Measurements from ENCODE around the gene ZNF785.
"Not testable (repeated sequence)": the region's sequence is repeated elsewhere in the genome, so short reads cannot be mapped to it uniquely, and the experiment has no call there.

The ZNF785 gene

GRCh38 chr16:30585400-30586191 lies at the start of gene ZNF785:
Gene ZNF785, minus strand, starts transcription at chr16:30585697. Its CDS starts 86 bp downstream, at chr16:30585611.
- peak; percentile 74 to 94 for DNase-seq (ENCODE audit: extremely low read depth in 1 of 2, low read depth in 1 of 2)

DNA sequence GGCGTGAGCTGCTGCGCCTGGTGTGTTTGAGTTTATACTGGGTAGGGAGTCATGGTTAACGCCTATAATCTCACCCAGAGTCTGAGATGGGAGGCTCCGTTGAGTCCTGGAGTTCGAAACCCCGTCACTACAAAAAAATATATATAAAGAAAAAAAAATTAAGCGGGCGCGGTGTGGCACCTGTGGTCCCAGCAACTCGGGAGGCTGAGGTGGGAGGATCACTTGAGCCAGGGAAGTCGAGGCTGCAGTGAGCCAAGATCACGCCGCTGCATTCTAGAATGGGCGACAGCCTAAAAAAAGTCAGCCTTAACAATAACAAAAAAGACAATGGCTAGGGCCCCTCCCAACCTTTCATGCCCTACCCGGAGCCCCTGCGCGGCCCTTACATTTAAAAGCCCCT lies 48.0 kb upstream of the ZNF785 start:
- no peak for DNase-seq (ENCODE audit: extremely low read depth in 1 of 2, low read depth in 1 of 2)

DNA sequence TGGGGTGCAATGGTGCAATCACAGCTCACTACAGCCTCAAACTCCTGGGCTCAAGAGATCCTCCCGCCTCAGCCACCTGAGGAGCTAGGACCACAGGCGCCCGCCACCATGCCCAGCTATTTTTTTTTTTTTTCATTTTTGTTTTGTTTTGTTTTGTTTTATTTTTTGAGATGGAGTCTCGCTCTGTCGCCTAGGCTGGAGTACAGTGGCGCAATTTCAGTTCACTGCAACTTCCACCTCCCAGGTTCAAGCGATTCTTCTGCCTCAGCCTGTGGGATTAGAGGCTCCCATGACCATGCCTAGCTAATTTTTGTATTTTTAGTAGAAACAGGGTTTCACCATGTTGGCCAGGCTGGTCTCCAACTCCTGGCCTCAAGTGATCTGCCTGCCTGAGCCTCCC lies 47.0 kb upstream of the ZNF785 start:
- DNase-seq (ENCODE audit: extremely low read depth in 1 of 2, low read depth in 1 of 2): not testable (repeated sequence)

GRCh38 chr16:30628628-30629540 lies 43.4 kb upstream of the ZNF785 start:
- peak; percentile 61 to 81 for DNase-seq (ENCODE audit: extremely low read depth in 1 of 2, low read depth in 1 of 2)

DNA sequence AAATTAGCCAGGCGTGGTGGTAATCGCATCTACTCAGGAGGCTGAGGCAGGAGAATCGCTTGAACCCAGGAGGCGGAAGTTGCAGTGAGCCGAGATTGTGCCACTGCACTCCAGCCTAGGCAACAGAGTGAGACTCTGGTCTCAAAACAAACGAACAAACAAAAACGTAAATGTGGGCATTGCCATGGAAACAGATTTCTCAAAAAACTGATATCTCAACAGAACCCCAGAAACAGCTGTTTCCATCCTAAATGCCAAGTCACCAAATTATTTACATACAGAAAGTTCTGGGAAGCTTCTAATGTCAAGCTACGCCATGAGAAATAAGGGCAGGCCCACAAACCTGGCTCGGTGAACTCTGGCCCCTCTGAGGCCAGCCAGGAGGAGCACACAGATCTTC lies 40.7 kb upstream of the ZNF785 start:
- DNase-seq (ENCODE audit: extremely low read depth in 1 of 2, low read depth in 1 of 2): no peak

DNA sequence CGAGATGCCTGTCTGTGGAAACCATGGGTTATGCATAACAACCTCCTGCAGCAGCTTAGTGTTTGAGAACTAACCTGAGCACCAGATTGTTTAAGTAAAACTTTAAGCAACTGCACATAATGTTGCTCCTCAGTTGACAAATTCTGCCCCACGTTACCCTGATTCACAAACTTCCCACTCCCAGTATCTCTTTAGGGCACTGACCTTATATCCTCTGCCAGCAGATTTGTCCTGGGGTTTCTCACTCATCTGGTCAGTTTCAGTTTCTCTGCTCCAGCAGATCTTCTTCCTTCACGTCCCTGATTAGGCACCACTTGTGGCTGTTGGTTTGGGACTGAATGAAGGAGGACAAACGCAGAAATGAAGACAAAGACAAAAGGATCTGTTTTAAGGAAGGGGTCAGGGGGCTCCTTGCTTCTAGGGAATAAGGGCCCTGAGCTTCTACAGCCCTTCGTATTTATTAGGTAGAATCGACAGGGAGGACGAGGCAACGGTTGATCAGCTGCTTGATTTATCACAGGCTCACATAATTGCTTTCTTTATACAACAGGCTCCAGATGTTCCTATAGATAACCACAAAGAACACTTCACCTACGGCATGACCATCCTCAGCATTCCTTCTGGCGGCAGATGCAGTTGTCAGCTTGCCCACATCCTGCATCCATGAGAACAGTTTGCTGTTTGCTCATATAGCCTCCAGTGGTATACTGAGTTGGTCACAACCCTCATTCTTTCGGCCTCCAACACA lies 38.2 kb upstream of the ZNF785 start:
- no peak for DNase-seq (ENCODE audit: extremely low read depth in 1 of 2, low read depth in 1 of 2)

GRCh38 chr16:30622455-30623032 lies 37.0 kb upstream of the ZNF785 start:
- DNase-seq (ENCODE audit: extremely low read depth in 1 of 2, low read depth in 1 of 2): no peak

DNA sequence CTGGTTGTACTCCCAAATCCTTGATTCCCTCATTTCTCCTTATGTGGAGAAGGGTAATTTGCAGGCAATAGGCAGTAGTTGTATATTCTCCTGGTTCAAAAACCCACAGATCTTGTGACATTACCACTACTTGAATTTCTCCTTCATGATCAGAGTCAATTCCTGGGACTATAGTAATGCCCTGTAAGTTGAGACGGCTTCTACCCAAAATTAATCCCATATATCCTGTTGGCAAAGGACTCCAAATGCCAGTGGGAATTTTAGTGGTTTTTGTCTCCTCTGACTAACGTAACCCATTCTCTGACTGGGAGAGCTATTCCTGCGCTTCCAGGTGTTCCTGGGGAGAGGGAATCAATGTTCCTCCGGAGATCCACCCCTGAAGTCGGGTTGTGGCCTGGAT lies 36.3 kb upstream of the ZNF785 start:
- DNase-seq (ENCODE audit: extremely low read depth in 1 of 2, low read depth in 1 of 2): no peak

DNA sequence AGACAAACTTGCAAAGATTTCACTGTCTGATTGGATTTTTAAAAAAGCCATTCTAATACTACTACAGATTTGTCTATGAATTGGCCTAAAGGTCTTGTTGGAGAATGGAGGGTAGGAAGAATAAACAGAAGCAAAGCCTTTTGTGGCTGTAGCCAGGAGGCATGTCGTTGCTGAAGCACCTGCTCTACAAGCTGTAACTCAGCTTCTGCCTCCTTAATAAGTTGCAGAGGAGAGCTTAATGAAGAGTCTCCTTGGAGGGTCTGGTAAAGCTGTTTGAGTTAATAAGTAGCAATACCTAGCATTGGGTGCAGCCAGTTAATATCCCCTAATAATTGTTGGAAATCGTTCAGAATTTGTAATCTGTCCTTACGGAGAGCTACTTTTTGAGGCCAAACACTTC lies 34.7 kb upstream of the ZNF785 start:
- no peak for DNase-seq (ENCODE audit: extremely low read depth in 1 of 2, low read depth in 1 of 2)

DNA sequence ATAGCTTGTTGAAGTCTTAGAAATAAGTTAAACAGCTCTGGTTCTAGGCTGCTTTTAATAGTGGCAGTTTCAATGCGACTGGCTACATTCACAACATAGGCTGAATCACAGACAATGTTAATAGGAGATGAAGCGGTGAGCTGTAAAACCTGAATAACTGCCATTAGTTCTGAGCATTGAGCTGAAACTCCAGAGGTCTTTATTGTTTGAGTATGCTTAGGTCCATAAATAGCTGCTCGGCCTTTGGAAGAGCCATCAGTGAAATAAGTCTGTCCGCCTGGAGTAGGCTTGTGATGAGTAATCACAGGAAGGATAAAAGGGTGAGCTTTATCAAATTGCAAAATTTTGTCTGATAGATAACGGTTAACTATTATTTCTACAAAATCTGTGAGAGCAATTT lies 34.1 kb upstream of the ZNF785 start:
- DNase-seq (ENCODE audit: extremely low read depth in 1 of 2, low read depth in 1 of 2): no peak

DNA sequence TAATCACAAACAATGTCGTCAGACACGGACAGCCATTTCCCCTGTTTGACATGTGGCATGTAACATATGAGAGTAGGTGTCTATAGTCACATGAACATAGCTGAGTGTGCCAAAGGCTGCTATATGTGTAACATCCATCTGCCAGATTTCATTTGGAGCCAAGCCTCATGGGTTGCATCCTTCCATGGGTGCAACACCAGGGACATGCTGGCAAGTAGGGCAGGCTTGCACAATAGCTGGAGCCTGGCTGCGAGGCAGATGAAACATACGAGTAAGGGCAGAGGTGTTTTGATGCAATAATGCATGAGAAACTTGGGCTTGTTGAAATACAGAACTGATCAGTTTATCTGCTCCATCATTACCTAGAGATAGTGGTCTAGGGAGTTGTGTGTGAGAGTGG lies 33.7 kb upstream of the ZNF785 start:
- DNase-seq (ENCODE audit: extremely low read depth in 1 of 2, low read depth in 1 of 2): no peak

DNA sequence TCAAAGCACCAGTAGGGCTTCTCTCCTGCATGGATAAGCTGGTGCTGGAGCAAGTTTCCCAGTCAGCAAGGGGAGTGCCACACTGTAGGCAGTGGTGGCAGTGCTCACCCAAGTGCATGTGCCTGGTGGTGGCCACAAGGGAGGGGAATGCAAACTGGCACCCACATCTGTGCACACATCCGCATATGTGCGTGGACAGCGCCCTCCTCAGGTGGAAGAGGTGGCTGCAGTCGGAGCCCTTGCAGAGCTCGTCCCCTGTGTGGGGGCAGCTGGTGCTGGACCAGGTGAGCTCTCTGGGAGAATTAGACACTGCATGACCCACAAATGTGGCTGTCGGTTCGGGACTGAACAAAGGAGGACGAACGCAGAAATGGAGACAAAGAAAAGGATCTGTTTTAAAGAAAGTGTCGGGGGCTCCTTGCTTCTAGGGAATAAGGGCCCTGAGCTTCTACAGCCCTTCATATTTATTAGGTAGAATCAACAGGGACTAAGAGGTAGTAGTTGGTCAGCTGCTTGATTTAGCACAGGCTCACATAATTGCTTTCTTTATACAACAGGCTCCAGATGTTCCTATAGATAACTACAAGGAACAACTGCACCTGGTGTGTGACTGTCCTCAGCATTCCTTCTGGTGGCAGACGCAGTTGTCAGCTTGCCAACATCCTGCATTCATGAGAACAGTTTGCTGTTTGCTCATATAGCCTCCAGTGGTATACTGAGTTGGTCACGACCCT lies 30.0 kb upstream of the ZNF785 start:
- peak; percentile 49 to 82 for DNase-seq (ENCODE audit: extremely low read depth in 1 of 2, low read depth in 1 of 2)

- peak; percentile 83 to 89 for DNase-seq (ENCODE audit: extremely low read depth in 1 of 2, low read depth in 1 of 2)
Observed at GRCh38 chr16:30609926-30610839, 24.7 kb upstream of the ZNF785 start, which contains the start of gene ZNF689. Gene ZNF689, minus strand, starts transcription at chr16:30610389. Its CDS starts 348 bp downstream, at chr16:30610041.

DNA sequence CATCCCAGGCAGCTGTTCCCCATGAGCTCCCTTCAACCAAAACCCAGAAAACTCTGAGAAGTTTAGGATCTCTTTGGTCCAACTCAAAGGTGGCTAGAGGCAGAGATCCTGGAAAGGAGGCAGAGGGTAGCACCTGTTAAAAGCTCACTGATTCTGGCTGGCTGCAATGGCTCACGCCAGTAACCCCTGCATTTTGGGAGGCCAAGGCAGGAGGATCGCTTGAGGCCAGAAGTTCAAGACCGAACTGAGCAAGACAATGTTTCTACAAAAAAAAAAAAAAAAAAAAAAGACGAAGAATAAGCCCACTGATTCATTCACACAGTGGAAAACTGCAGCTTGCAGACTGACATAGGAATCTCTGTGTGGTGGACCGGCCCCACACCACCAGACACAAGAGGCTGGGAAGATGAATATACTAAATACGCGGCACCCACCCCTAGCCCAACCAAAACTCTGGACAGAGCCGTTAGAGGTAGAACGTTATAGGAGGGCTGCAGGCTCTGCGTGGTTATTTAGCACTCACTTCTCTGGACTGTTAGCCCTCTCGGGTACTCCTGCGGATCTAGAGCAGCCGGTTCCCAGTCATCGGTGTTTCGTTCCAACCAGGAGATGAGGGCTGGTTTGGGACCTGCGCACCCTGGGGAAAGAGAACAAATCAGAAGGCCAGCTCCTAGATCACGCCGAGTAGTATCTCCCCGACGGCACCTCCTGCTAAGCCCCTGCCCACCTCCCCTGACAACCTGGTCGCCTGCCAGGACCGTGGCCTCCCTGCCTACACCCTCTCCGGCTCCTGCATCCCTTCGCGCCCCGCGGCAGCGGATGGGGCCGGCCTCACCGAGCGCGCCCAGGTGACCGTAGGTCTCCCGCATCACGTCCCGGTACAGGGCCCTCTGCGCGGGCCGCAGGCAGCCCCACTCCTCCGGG lies 23.8 kb upstream of the ZNF785 start:
- DNase-seq (ENCODE audit: extremely low read depth in 1 of 2, low read depth in 1 of 2): peak in 1 of 2 donors; percentile 19

- no peak for DNase-seq (ENCODE audit: extremely low read depth in 1 of 2, low read depth in 1 of 2)
Observed at GRCh38 chr16:30606004-30606403, 20.5 kb upstream of the ZNF785 start.

DNA sequence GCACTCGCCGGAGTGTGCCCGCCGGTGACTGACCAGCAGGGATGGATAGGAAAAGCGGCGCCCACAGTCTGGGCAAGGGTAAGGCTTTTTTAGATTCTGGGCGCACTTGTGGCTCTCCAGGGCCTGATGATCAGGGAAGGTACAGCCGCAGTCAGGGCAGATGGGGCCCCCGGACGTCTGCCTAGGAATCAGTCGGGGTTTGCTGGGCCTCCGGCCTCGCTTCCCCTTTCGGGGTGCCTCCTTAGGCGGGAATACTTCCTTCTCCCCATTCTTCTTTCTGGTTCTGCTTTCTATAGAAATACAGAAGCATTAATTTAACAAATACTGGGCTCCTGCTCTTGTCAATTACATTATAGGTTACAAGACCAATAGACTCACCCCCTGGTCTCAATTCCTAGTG lies 19.7 kb upstream of the ZNF785 start:
- DNase-seq (ENCODE audit: extremely low read depth in 1 of 2, low read depth in 1 of 2): no peak

GRCh38 chr16:30604316-30604947 lies 18.9 kb upstream of the ZNF785 start:
- no peak for DNase-seq (ENCODE audit: extremely low read depth in 1 of 2, low read depth in 1 of 2)

- no peak for DNase-seq (ENCODE audit: extremely low read depth in 1 of 2, low read depth in 1 of 2)
Observed at GRCh38 chr16:30603945-30604315, 18.4 kb upstream of the ZNF785 start.
